Upper lobe of left lung (tissue), 4 donors: ENCODE measurements around the gene DLG2.

Source experiments
- EP300 ChIP-seq, 4 donors: sonication (generic); formaldehyde crosslinking; IDR thresholded peaks; one replicate each; pipeline ENCODE4 v1.5.1; 2017; ENCODE audit warnings: antibody characterized with exemption in 4 of 4, control low read depth in 2 of 4
- POLR2A ChIP-seq, 4 donors: fragments of 450-650 bp; IDR thresholded peaks; one replicate each; pipeline ENCODE4 v1.5.1; 2016 to 2017; ENCODE audit warnings: antibody characterized with exemption in 4 of 4, mild to moderate bottlenecking in 2 of 4
- POLR2AphosphoS5 ChIP-seq, 2 donors: sonication (generic); formaldehyde crosslinking; IDR thresholded peaks; one replicate each; pipeline ENCODE4 v1.5.1; 2017; ENCODE audit warnings: antibody characterized with exemption in 2 of 2
- TF ChIP-seq, protein P1 (sequence below), 6 experiments: fragments of 450-650 bp in 4 of 6; fragments of 200-600 bp in 2 of 6; sonication (generic) in 2 of 6; IDR thresholded peaks; one replicate each; pipeline ENCODE4 v1.5.1; 2016 to 2019; ENCODE audit warnings: antibody characterized with exemption in 6 of 6

DNA sequence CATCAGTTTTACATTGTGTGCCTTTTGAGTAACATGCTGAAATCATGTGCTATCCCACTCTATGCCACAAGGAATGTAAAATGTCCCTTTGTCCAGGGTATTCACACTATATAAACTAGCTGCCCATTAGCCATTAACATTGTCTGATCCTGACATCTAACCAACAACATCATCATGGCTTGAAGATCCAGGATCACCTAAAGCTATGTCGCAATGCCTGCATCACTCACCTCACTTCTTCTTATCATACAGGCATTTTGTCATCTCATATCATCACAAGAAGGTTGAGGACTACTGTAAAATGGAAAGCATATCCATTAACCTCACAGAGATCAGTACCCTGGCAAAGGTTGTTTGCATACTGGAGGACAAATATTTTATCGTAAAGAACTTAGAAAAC lies 742.3 kb downstream of the DLG2 start:
- TF ChIP-seq, protein P1, sequence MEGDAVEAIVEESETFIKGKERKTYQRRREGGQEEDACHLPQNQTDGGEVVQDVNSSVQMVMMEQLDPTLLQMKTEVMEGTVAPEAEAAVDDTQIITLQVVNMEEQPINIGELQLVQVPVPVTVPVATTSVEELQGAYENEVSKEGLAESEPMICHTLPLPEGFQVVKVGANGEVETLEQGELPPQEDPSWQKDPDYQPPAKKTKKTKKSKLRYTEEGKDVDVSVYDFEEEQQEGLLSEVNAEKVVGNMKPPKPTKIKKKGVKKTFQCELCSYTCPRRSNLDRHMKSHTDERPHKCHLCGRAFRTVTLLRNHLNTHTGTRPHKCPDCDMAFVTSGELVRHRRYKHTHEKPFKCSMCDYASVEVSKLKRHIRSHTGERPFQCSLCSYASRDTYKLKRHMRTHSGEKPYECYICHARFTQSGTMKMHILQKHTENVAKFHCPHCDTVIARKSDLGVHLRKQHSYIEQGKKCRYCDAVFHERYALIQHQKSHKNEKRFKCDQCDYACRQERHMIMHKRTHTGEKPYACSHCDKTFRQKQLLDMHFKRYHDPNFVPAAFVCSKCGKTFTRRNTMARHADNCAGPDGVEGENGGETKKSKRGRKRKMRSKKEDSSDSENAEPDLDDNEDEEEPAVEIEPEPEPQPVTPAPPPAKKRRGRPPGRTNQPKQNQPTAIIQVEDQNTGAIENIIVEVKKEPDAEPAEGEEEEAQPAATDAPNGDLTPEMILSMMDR (IDR thresholded peaks at IDR 0.05) = no peak
- TF ChIP-seq EP300 (IDR thresholded peaks at IDR 0.05) (no peak), POLR2AphosphoS5 (IDR thresholded peaks at IDR 0.05) (no peak), POLR2A (IDR thresholded peaks at IDR 0.05) (no peak)
